Stimulated activated CD8-positive, alpha-beta memory T cell treated with anti-CD3 and anti-CD28 coated beads, Interleukin-4, amount 100 ng/mL, for 4 hours (primary cell): Measurements from ENCODE around the gene SCRN2.
A peak's percentile ranks its signal among the peaks of the same experiment; 100 is the strongest.

ENCODE experiments used
- DNase-seq, 2 donors: peaks; one replicate each; pipeline ENCODE4 v3.0.0-alpha.2; 2020; ENCODE audit warnings: low read depth in 2 of 2, low spot score in 1 of 2

The SCRN2 gene

GRCh38 chr17:47847341-47848197 lies 6.5 kb upstream of the SCRN2 start:
- DNase-seq: no peak

GRCh38 chr17:47846716-47847340 lies 5.8 kb upstream of the SCRN2 start:
- DNase-seq: no peak

- DNase-seq: no peak
These were observed 4.6 kb upstream of the SCRN2 start for GRCh38 chr17:47845716-47846075.

GRCh38 chr17:47844814-47845715 lies 4.0 kb upstream of the SCRN2 start:
- no peak for DNase-seq

GRCh38 chr17:47844227-47844626 lies 3.2 kb upstream of the SCRN2 start:
- no peak for DNase-seq

- no peak for DNase-seq
These were observed 2.3 kb upstream of the SCRN2 start for GRCh38 chr17:47843391-47843730.

- no peak for DNase-seq
These were observed 617 bp upstream of the SCRN2 start for GRCh38 chr17:47841488-47842291.

GRCh38 chr17:47840001-47840741 lies 902 bp downstream of the SCRN2 start:
- DNase-seq: no peak

- no peak for DNase-seq
These were observed 2.0 kb downstream of the SCRN2 start for GRCh38 chr17:47839071-47839470.

- no peak for DNase-seq
These were observed 2.4 kb downstream of the SCRN2 start for GRCh38 chr17:47838636-47839035.

- DNase-seq: no peak
These were observed 3.6 kb downstream of the SCRN2 start for GRCh38 chr17:47837401-47838039.

- no peak for DNase-seq
These were observed 4.5 kb downstream of the SCRN2 start for GRCh38 chr17:47836601-47837000.

- DNase-seq: no peak
These were observed 6.3 kb downstream of the SCRN2 start for GRCh38 chr17:47834756-47835155.

- no peak for DNase-seq
These were observed 9.1 kb downstream of the SCRN2 start for GRCh38 chr17:47831934-47832327.

GRCh38 chr17:47831003-47831933 lies 9.8 kb downstream of the SCRN2 start, which contains the start of the genes LRRC46 and MRPL10:
Gene LRRC46, plus strand, starts transcription at chr17:47831670. Its CDS starts 320 bp downstream, at chr17:47831990.
Gene MRPL10, minus strand, starts transcription at chr17:47831541. Its CDS starts 30 bp downstream, at chr17:47831511.
- peak; percentile 82 to 85 for DNase-seq

GRCh38 chr17:47830396-47831002 lies 10.6 kb downstream of the SCRN2 start:
- DNase-seq: no peak

GRCh38 chr17:47829870-47830269 lies 11.2 kb downstream of the SCRN2 start:
- DNase-seq: peak in 1 of 2 donors; percentile 33

- no peak for DNase-seq
These were observed 17.6 kb downstream of the SCRN2 start for GRCh38 chr17:47823519-47823918.
